H1 (cell line): Measurements from ENCODE around the gene CIAO3.

Experiments
- CTCF ChIP-seq, 3 experiments: IDR thresholded peaks; 1 replicate in 2 of 3; 2 replicates in 1 of 3; pipeline versions ENCODE4 v1.5.1 to v1.6.1; 2011; ENCODE audit warnings: low read length in 3 of 3, mild to moderate bottlenecking in 3 of 3, inconsistent platforms in 2 of 3, low read depth in 1 of 3, moderate library complexity in 1 of 3; ENCODE audit not compliant: insufficient read depth in 1 of 3; ENCODE audit errors: control extremely low read depth in 1 of 3
- RBBP5 ChIP-seq: IDR thresholded peaks from 2 replicates; pipeline ENCODE4 v1.7.1; 2012; ENCODE audit warnings: low read depth, mild to moderate bottlenecking, inconsistent platforms, low read length, moderate library complexity, borderline replicate concordance
- YY1 ChIP-seq: IDR thresholded peaks from 2 replicates; pipeline ENCODE4 v1.6.1; 2011; ENCODE audit warnings: low read depth, mild to moderate bottlenecking, low read length

- no peak for TF ChIP-seq CTCF (IDR thresholded peaks at IDR 0.05; ENCODE audit: control extremely low read depth in 1 of 3, insufficient read depth in 1 of 3, low read depth in 1 of 3, low read length in 3 of 3)
- TF ChIP-seq YY1: no peak
- TF ChIP-seq RBBP5: no peak
These were observed 14.7 kb downstream of the CIAO3 start for GRCh38 chr16:726188-726437.
